Astrocyte (in vitro differentiated cells and primary cell): ENCODE measurements around the gene HSD3B7.

ENCODE experiments used
- EZH2 ChIP-seq: IDR thresholded peaks from 2 replicates; pipeline ENCODE4 v1.6.1; 2012; ENCODE audit warnings: mild to moderate bottlenecking, low read length, inconsistent platforms; ENCODE audit not compliant: insufficient read depth
- TF ChIP-seq, protein P1 (sequence below): IDR thresholded peaks from 2 replicates; pipeline ENCODE4 v1.5.1; 2011; ENCODE audit warnings: low read depth, mild to moderate bottlenecking, inconsistent platforms, low read length, moderate library complexity; ENCODE audit not compliant: insufficient read depth

DNA sequence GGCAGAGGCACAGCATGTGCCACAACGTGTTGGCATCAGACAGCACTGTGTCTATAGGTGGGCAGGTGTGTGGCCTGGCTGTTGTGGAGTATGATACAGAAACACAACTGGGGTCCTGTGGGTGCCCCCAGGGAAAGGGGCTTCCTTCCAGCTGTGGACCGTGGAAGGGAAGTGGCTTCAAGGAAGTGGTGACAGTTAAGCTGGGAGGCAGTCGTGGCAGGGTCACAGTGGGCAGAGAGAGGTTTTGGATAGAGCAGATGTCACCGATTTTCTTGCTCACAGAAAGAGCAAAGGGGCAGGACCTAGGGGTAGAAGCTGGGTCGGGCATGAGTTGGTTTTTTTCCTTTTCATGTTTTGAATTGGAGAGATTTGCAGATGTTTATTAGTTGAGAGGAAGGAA lies 47.3 kb upstream of the HSD3B7 start:
- TF ChIP-seq, protein P1, sequence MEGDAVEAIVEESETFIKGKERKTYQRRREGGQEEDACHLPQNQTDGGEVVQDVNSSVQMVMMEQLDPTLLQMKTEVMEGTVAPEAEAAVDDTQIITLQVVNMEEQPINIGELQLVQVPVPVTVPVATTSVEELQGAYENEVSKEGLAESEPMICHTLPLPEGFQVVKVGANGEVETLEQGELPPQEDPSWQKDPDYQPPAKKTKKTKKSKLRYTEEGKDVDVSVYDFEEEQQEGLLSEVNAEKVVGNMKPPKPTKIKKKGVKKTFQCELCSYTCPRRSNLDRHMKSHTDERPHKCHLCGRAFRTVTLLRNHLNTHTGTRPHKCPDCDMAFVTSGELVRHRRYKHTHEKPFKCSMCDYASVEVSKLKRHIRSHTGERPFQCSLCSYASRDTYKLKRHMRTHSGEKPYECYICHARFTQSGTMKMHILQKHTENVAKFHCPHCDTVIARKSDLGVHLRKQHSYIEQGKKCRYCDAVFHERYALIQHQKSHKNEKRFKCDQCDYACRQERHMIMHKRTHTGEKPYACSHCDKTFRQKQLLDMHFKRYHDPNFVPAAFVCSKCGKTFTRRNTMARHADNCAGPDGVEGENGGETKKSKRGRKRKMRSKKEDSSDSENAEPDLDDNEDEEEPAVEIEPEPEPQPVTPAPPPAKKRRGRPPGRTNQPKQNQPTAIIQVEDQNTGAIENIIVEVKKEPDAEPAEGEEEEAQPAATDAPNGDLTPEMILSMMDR: no peak
- no peak for TF ChIP-seq EZH2
